Measurements from ENCODE around the gene TNFSF10. TPM values are rescaled to one million over a fixed set of nuclear protein-coding genes. Genes with fewer than 3 reads are reported as not detected.

TNFSF10 gene
- polyA plus RNA-seq, 2 of the 4 experiments (the other 2 are of a cell fraction) = 0.48 to 0.92 TPM

- CTCF ChIA-PET = interaction anchor here (0.6 to 0.7 kb wide), 2 partner anchors 48 to 56 kb away, joined by 3 read pairs; no protein-coding TSS in a partner anchor
- ATAC-seq (no peak), DNase-seq (ENCODE audit: low read depth in 1 of 2, low spot score in 1 of 2) (no peak), FAIRE-seq (no peak)
- H3K4me3 ChIP-seq = no peak overlapping the region
- peaks cover 33% of the 10 kb centered on the region for H3K4me1 ChIP-seq
- no peak overlapping the region for H3K4me2 ChIP-seq
- WGBS (ENCODE audit: missing lambda C conversion rate) = 56% methylated on average over 3 of the region's 3 CpGs
- no peak for TF ChIP-seq KDM1A (IDR thresholded peaks at IDR 0.05; ENCODE audit: low read depth)
- TF ChIP-seq BCL3 (IDR thresholded peaks at IDR 0.05) = no peak
- no peak for TF ChIP-seq CHD4 (IDR thresholded peaks at IDR 0.05; ENCODE audit: borderline replicate concordance)
- no peak for TF ChIP-seq MAFK (IDR thresholded peaks at IDR 0.05; ENCODE audit: partially characterized antibody)
- no peak for TF ChIP-seq HEYL (CRISPR knock-in tag; IDR thresholded peaks at IDR 0.05)
- no peak for TF ChIP-seq ZNF302 (CRISPR knock-in tag; IDR thresholded peaks at IDR 0.05)
- no peak for TF ChIP-seq KDM5A (IDR thresholded peaks at IDR 0.05)
- TF ChIP-seq CHD2 (IDR thresholded peaks at IDR 0.05; ENCODE audit: low read length, partially characterized antibody) = no peak
- no peak for TF ChIP-seq HES2 (IDR thresholded peaks at IDR 0.05)
- no peaks in the 10 kb centered on the region for H3K9me3 ChIP-seq
- H3K27ac ChIP-seq = no peak overlapping the region
- POLR2A ChIA-PET = no interaction called here
These were observed 22.9 kb upstream of the TNFSF10 start for GRCh38 chr3:172546105-172546504.

DNA sequence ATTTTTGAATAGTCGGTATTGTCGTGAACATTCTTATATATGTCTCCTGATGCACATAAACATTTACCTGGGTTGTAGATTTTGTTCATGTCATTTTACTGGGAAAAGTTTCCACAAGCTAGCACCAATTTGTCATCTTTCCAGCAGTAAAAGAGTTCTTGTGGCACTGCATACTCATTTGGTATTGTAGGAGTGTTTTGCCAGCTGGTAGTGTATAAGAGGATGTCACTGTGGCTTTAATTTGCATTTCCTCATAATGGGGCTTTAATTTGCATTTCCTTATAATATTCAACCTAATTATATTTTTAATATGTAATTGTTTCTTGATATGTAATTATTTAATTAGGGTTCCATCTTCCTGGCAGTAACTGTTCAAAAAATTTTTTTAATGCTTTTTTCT is 21.2 kb upstream of the TNFSF10 start:
- no peak for FAIRE-seq
- Histone ChIP-seq H3K9me3 (no peaks in the 10 kb centered on the region), H3K4me3 (no peak overlapping the region), H3K27ac (no peak overlapping the region), H3K4me2 (no peak overlapping the region), H3K4me1 (peaks cover 21% of the 10 kb centered on the region)
- ATAC-seq = no peak
- ChIA-PET CTCF (no interaction called here), POLR2A (no interaction called here)
- TF ChIP-seq EHMT2 (IDR thresholded peaks at IDR 0.05; ENCODE audit: low read depth) = no peak
- TF ChIP-seq, protein P1, sequence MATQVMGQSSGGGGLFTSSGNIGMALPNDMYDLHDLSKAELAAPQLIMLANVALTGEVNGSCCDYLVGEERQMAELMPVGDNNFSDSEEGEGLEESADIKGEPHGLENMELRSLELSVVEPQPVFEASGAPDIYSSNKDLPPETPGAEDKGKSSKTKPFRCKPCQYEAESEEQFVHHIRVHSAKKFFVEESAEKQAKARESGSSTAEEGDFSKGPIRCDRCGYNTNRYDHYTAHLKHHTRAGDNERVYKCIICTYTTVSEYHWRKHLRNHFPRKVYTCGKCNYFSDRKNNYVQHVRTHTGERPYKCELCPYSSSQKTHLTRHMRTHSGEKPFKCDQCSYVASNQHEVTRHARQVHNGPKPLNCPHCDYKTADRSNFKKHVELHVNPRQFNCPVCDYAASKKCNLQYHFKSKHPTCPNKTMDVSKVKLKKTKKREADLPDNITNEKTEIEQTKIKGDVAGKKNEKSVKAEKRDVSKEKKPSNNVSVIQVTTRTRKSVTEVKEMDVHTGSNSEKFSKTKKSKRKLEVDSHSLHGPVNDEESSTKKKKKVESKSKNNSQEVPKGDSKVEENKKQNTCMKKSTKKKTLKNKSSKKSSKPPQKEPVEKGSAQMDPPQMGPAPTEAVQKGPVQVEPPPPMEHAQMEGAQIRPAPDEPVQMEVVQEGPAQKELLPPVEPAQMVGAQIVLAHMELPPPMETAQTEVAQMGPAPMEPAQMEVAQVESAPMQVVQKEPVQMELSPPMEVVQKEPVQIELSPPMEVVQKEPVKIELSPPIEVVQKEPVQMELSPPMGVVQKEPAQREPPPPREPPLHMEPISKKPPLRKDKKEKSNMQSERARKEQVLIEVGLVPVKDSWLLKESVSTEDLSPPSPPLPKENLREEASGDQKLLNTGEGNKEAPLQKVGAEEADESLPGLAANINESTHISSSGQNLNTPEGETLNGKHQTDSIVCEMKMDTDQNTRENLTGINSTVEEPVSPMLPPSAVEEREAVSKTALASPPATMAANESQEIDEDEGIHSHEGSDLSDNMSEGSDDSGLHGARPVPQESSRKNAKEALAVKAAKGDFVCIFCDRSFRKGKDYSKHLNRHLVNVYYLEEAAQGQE (IDR thresholded peaks at IDR 0.05) = no peak
- no peak for TF ChIP-seq MAZ (IDR thresholded peaks at IDR 0.05; ENCODE audit: borderline replicate concordance, low read depth, low read length)
- TF ChIP-seq CEBPB (IDR thresholded peaks at IDR 0.05) = no peak
- no peak for TF ChIP-seq RARB (CRISPR knock-in tag; IDR thresholded peaks at IDR 0.05)
- TF ChIP-seq NPAS2 (CRISPR knock-in tag; IDR thresholded peaks at IDR 0.05; ENCODE audit: borderline replicate concordance) = no peak
- TF ChIP-seq RNF2 (IDR thresholded peaks at IDR 0.05; ENCODE audit: borderline replicate concordance, low read depth) = no peak
- TF ChIP-seq ELK1 (IDR thresholded peaks at IDR 0.05; ENCODE audit: low read depth, low read length) = no peak
- no peak for TF ChIP-seq JUNB (IDR thresholded peaks at IDR 0.05)
- DNase-seq (ENCODE audit: low read depth in 1 of 2, low spot score in 1 of 2) = no peak
- WGBS (ENCODE audit: missing lambda C conversion rate) = 85% methylated on average over 2 of the region's 2 CpGs

DNA sequence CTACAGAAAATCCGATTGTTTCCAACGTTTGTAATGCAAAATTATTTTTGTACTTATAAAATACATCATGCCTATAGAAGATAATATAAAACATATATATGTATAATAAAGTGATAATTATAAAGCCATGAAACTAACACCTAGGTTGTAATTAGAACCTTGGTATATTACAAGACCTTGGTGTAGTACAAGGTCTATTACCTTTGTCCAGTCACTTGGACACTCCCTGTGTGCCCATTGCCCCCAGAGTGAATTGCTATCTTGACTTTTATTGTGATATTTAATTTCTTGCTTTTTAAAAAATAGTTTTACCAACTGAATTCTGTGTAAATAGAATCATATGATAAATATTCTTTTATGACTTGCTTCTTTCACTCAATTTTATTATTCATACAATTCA is 20.7 kb upstream of the TNFSF10 start:
- FAIRE-seq (no peak), DNase-seq (ENCODE audit: low read depth in 1 of 2, low spot score in 1 of 2) (no peak), ATAC-seq (no peak)
- TF ChIP-seq CTCF (IDR thresholded peaks at IDR 0.05) (no peak), RFX5 (IDR thresholded peaks at IDR 0.05) (no peak), HDAC2 (IDR thresholded peaks at IDR 0.05) (no peak), FOSL2 (IDR thresholded peaks at IDR 0.05) (no peak), FOSL2 (CRISPR knock-in tag; IDR thresholded peaks at IDR 0.05) (no peak), KDM5A (IDR thresholded peaks at IDR 0.05) (no peak), RCOR1 (IDR thresholded peaks at IDR 0.05; ENCODE audit: low read depth, low read length) (no peak), BCL3 (IDR thresholded peaks at IDR 0.05) (no peak), EP300 (IDR thresholded peaks at IDR 0.05) (no peak), POLR2AphosphoS2 (conservative IDR thresholded peaks at IDR 0.05; ENCODE audit: low read length) (no peak)
- TF ChIP-seq, protein P2, sequence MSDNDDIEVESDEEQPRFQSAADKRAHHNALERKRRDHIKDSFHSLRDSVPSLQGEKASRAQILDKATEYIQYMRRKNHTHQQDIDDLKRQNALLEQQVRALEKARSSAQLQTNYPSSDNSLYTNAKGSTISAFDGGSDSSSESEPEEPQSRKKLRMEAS (IDR thresholded peaks at IDR 0.05) = no peak
- CTCF ChIA-PET = no interaction called here
- Histone ChIP-seq H3K27ac (no peak overlapping the region), H3K4me3 (no peak overlapping the region), H3K4me2 (no peak overlapping the region), H3K9me3 (no peaks in the 10 kb centered on the region), H3K4me1 (peaks cover 15% of the 10 kb centered on the region)
- WGBS (ENCODE audit: missing lambda C conversion rate) = 73% methylated on average over 2 of the region's 2 CpGs
- POLR2A ChIA-PET = no interaction called here

Data from A549 (cell line).